GM12865 (cell line): ENCODE results near the gene LRRC66.

Experiments
- DNase-seq: peaks from one replicate; pipeline ENCODE4 v3.0.0; 2010; ENCODE audit warnings: low read depth
- H3K4me3 ChIP-seq: 2 replicates; pipeline ENCODE4 v1.5.1; 2011; ENCODE audit warnings: mild to moderate bottlenecking, low read depth, low read length, control low read depth
- CTCF ChIP-seq: IDR thresholded peaks from 2 replicates; pipeline ENCODE4 v1.5.1; 2011; ENCODE audit warnings: low read length, control low read depth, low read depth, inconsistent platforms; ENCODE audit not compliant: insufficient read depth; ENCODE audit errors: missing control alignments

The LRRC66 gene

GRCh38 chr4:52001616-52002015 lies 18.5 kb downstream of the LRRC66 start:
- H3K4me3 ChIP-seq, result no peak overlapping the region
- no peak for TF ChIP-seq CTCF
- no peak for DNase-seq

GRCh38 chr4:51999250-51999649 lies 20.9 kb downstream of the LRRC66 start:
- no peak for TF ChIP-seq CTCF
- no peak overlapping the region for H3K4me3 ChIP-seq
- no peak for DNase-seq

GRCh38 chr4:51998837-51999236 lies 21.3 kb downstream of the LRRC66 start:
- DNase-seq, result no peak
- no peak for TF ChIP-seq CTCF
- no peak overlapping the region for H3K4me3 ChIP-seq

GRCh38 chr4:51997647-51998046 lies 22.5 kb downstream of the LRRC66 start:
- no peak for TF ChIP-seq CTCF
- no peak overlapping the region for H3K4me3 ChIP-seq
- DNase-seq, result no peak

- H3K4me3 ChIP-seq, result no peak overlapping the region
- no peak for TF ChIP-seq CTCF
- no peak for DNase-seq
These were observed 24.4 kb downstream of the LRRC66 start for GRCh38 chr4:51995647-51996220.

GRCh38 chr4:51965862-51966261 lies 54.3 kb downstream of the LRRC66 start:
- H3K4me3 ChIP-seq, result no peak overlapping the region
- no peak for DNase-seq
- no peak for TF ChIP-seq CTCF

- no peak for DNase-seq
- no peak overlapping the region for H3K4me3 ChIP-seq
These were observed 56.2 kb downstream of the LRRC66 start for GRCh38 chr4:51963841-51964517.

More at GRCh38 chr4:51963841-51964517, 56.2 kb downstream of the LRRC66 start:
- no peak for TF ChIP-seq CTCF
